ENCODE results near the gene INCA1. TPM values are rescaled to one million over a fixed set of nuclear protein-coding genes. Genes with fewer than 3 reads are reported as not detected.

Gene INCA1
- total RNA-seq, 2 donors from 2014 or later = 0.99 to 1.7 TPM

DNA sequence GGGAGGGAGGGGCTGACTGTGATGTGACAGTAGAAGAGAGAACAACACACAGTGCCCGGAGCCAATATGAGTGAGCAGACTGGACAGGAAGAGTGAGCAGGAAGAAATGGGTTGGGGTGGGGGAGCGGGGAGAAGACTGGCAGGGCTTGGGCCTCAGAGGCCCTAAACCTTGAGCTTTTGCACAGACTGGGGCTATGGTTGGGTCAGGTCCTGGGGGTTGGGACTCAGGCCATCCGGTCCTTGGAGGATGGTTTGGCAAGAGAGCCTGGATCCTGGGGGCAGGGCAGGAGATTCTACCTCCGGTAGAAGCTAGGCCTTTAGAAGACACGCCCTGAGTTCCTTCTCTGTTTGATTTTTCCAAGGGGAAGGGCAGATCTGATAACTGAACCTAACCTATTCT, 10.9 kb downstream of the INCA1 start:
- 90 to 92% methylated on average over 4 to 5 of the region's 5 CpGs for whole genome bisulfite sequencing, 2 experiments (ENCODE audit: insufficient coverage in 1 of 2, insufficient read length in 1 of 2)
- Histone ChIP-seq H3K4me3 (ENCODE audit: low read length) (peak overlapping the region; percentile 80), H3K27me3 (ENCODE audit: control insufficient read depth, insufficient read depth, low read length, poor library complexity, severe bottlenecking) (peaks cover 12% of the 10 kb centered on the region), H3K36me3 (ENCODE audit: control insufficient read depth, insufficient read depth, low read length) (no peaks in the 10 kb centered on the region), H3K4me1 (ENCODE audit: control insufficient read depth, insufficient read depth, low read length) (no peaks in the 10 kb centered on the region), H3K9ac (ENCODE audit: extremely low read depth, low read length, poor library complexity, severe bottlenecking) (no peak overlapping the region), H3K9me3 (ENCODE audit: control insufficient read depth, low read length) (no peaks in the 10 kb centered on the region), H3K27ac (ENCODE audit: low read depth, low read length) (no peak overlapping the region)
- Mint-ChIP-seq H3K4me3 (peak overlapping the region; percentile 74), H3K27ac (no peak overlapping the region), H3K27me3 (ENCODE audit: insufficient read depth) (peaks cover 43% of the 10 kb centered on the region), H3K36me3 (ENCODE audit: low read depth) (peaks cover 4% of the 10 kb centered on the region), H3K9me3 (no peaks in the 10 kb centered on the region), H3K4me1 (peaks cover 17% of the 10 kb centered on the region)
- TF ChIP-seq, protein P1, sequence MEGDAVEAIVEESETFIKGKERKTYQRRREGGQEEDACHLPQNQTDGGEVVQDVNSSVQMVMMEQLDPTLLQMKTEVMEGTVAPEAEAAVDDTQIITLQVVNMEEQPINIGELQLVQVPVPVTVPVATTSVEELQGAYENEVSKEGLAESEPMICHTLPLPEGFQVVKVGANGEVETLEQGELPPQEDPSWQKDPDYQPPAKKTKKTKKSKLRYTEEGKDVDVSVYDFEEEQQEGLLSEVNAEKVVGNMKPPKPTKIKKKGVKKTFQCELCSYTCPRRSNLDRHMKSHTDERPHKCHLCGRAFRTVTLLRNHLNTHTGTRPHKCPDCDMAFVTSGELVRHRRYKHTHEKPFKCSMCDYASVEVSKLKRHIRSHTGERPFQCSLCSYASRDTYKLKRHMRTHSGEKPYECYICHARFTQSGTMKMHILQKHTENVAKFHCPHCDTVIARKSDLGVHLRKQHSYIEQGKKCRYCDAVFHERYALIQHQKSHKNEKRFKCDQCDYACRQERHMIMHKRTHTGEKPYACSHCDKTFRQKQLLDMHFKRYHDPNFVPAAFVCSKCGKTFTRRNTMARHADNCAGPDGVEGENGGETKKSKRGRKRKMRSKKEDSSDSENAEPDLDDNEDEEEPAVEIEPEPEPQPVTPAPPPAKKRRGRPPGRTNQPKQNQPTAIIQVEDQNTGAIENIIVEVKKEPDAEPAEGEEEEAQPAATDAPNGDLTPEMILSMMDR (conservative IDR thresholded peaks at IDR 0.05) = no peak
- DNase-seq = no peak

DNA sequence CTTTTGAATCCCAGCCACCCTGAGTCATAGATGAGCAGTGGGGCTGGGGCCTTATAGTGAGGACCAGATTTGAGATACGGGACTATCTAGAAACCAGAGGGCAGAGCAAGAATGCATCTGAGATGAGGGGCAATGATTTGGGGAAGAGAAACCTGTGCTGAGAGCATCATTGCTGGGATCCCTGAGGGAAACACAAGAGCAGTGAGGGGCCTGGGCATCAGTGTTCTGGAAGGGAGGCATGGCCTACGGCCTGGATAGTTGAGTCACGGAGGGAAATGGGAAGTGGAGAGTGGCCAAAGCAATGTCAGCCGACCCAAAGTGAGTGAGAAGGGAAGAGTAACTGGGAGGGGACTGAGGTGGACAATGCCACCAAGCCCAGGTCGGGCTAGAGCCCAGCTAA, 15.0 kb downstream of the INCA1 start:
- DNase-seq = no peak
- peaks cover 14% of the 10 kb centered on the region for H3K4me1 Mint-ChIP-seq
- H3K27me3 Mint-ChIP-seq (ENCODE audit: insufficient read depth) = peaks cover 50% of the 10 kb centered on the region
- TF ChIP-seq, protein P1 (conservative IDR thresholded peaks at IDR 0.05) = no peak
- Histone ChIP-seq H3K9me3 (ENCODE audit: control insufficient read depth, low read length) (no peaks in the 10 kb centered on the region), H3K9ac (ENCODE audit: extremely low read depth, low read length, poor library complexity, severe bottlenecking) (no peak overlapping the region), H3K4me1 (ENCODE audit: control insufficient read depth, insufficient read depth, low read length) (peaks cover 3% of the 10 kb centered on the region), H3K4me3 (ENCODE audit: low read length) (no peak overlapping the region), H3K27me3 (ENCODE audit: control insufficient read depth, insufficient read depth, low read length, poor library complexity, severe bottlenecking) (peaks cover 13% of the 10 kb centered on the region), H3K36me3 (ENCODE audit: control insufficient read depth, insufficient read depth, low read length) (peaks cover 22% of the 10 kb centered on the region), H3K27ac (ENCODE audit: low read depth, low read length) (no peak overlapping the region)
- H3K9me3 Mint-ChIP-seq = no peaks in the 10 kb centered on the region
- peaks cover 26% of the 10 kb centered on the region for H3K36me3 Mint-ChIP-seq (ENCODE audit: low read depth)
- no peak overlapping the region for H3K27ac Mint-ChIP-seq
- no peak overlapping the region for H3K4me3 Mint-ChIP-seq
- WGBS, 2 experiments (ENCODE audit: insufficient coverage in 1 of 2, insufficient read length in 1 of 2) = 72 to 73% methylated on average over 5 of the region's 5 CpGs

DNA sequence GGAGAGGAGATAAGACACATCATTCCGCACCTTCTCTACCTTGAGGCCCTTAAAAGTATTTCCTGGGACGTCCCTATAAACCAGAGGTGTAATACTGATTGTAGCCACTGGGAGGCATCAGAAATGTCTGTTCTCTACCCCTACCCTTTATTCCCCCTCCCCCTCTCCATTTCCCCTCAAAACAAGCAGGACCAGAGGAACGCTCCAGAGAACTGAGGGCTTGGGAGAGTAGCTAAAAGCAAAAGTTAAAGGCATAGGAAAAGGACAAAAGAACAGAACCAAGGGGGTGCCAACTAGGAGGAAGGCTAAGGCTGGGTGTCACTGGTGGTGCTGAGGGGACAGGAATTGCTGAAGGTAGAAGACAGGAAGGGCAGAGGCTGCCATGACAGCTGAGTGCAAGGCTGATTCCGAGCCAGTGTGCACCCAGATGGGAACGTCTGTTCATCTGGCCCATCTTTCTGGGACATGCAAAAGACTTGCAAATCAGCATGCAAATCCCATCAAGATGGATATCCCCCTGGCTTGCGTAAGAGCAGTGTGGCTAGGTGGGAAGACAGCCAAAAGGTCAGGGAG, 16.6 kb downstream of the INCA1 start:
- peaks cover 29% of the 10 kb centered on the region for H3K36me3 ChIP-seq (ENCODE audit: control insufficient read depth, insufficient read depth, low read length)
- no peaks in the 10 kb centered on the region for H3K9me3 Mint-ChIP-seq
- H3K9me3 ChIP-seq (ENCODE audit: control insufficient read depth, low read length) = no peaks in the 10 kb centered on the region
- H3K4me1 Mint-ChIP-seq = peaks cover 8% of the 10 kb centered on the region
- peak; percentile 88 for DNase-seq
- H3K27me3 Mint-ChIP-seq (ENCODE audit: insufficient read depth) = peaks cover 50% of the 10 kb centered on the region
- peaks cover 13% of the 10 kb centered on the region for H3K27me3 ChIP-seq (ENCODE audit: control insufficient read depth, insufficient read depth, low read length, poor library complexity, severe bottlenecking)
- no peak overlapping the region for H3K9ac ChIP-seq (ENCODE audit: extremely low read depth, low read length, poor library complexity, severe bottlenecking)
- TF ChIP-seq, protein P1 (conservative IDR thresholded peaks at IDR 0.05) = peak; percentile 84
- H3K36me3 Mint-ChIP-seq (ENCODE audit: low read depth) = peaks cover 31% of the 10 kb centered on the region
- H3K4me3 Mint-ChIP-seq = no peak overlapping the region
- no peak overlapping the region for H3K27ac ChIP-seq (ENCODE audit: low read depth, low read length)
- H3K4me1 ChIP-seq (ENCODE audit: control insufficient read depth, insufficient read depth, low read length) = peaks cover 3% of the 10 kb centered on the region
- no peak overlapping the region for H3K4me3 ChIP-seq (ENCODE audit: low read length)
- H3K27ac Mint-ChIP-seq = no peak overlapping the region
- WGBS, 2 experiments (ENCODE audit: insufficient coverage in 1 of 2, insufficient read length in 1 of 2) = 48 to 58% methylated on average over 3 to 6 of the region's 6 CpGs
